Loucy (cell line): ENCODE measurements around the gene CCDC141.

Source experiments
- H2AFZ ChIP-seq: fragments of 200-600 bp; sonication (generic); 2 replicates; pipeline ENCODE4 v1.6.0; 2016; ENCODE audit warnings: antibody characterized with exemption, mild to moderate bottlenecking, low read length, moderate library complexity
- H3F3A ChIP-seq: fragments of 200-600 bp; 2 replicates; pipeline ENCODE4 v1.6.0; 2016; ENCODE audit warnings: antibody characterized with exemption, low read depth, mild to moderate bottlenecking
- H3K27me3 ChIP-seq: fragments of 200-600 bp; sonication (generic); 2 replicates; pipeline ENCODE4 v1.6.1; 2014; ENCODE audit warnings: low read length, mild to moderate bottlenecking; ENCODE audit not compliant: insufficient read depth, poor library complexity, severe bottlenecking
- H3K36me3 ChIP-seq: fragments of 200-600 bp; sonication (generic); 2 replicates; pipeline ENCODE4 v1.6.1; 2016; ENCODE audit warnings: low read length; ENCODE audit not compliant: insufficient read depth
- H3K4me1 ChIP-seq: fragments of 200-600 bp; sonication (generic); 2 replicates; pipeline ENCODE4 v1.5.1; 2014; ENCODE audit warnings: low read length, mild to moderate bottlenecking; ENCODE audit not compliant: insufficient read depth, poor library complexity, severe bottlenecking
- H3K4me2 ChIP-seq: fragments of 200-600 bp; sonication (generic); 2 replicates; pipeline ENCODE4 v1.6.0; 2014; ENCODE audit warnings: antibody characterized with exemption, low read length, low read depth, mild to moderate bottlenecking; ENCODE audit not compliant: poor library complexity, severe bottlenecking
- H3K4me3 ChIP-seq: fragments of 200-600 bp; sonication (generic); 2 replicates; pipeline ENCODE4 v1.5.1; 2014; ENCODE audit warnings: low read length, mild to moderate bottlenecking, mixed read lengths; ENCODE audit not compliant: poor library complexity, severe bottlenecking
- H3K79me2 ChIP-seq: fragments of 200-600 bp; sonication (generic); 2 replicates; pipeline ENCODE4 v1.6.1; 2014; ENCODE audit warnings: low read length; ENCODE audit not compliant: insufficient read depth
- H3K9ac ChIP-seq: fragments of 200-600 bp; sonication (generic); 2 replicates; pipeline ENCODE4 v1.6.0; 2014; ENCODE audit warnings: mild to moderate bottlenecking, low read depth, low read length, moderate library complexity; ENCODE audit not compliant: poor library complexity, severe bottlenecking
- H3K9me2 ChIP-seq: fragments of 200-600 bp; sonication (generic); replicated peaks from 2 replicates; pipeline ENCODE4 v1.6.1; 2016; ENCODE audit warnings: low read depth, low read length, mixed read lengths
- H3K9me3 ChIP-seq: fragments of 200-600 bp; sonication (generic); 2 replicates; pipeline ENCODE4 v1.6.1; 2014; ENCODE audit warnings: mild to moderate bottlenecking, antibody characterized with exemption, low read length, low read depth; ENCODE audit not compliant: insufficient read depth
- H4K20me1 ChIP-seq: fragments of 200-600 bp; sonication (generic); 2 replicates; pipeline ENCODE4 v1.6.0; 2014; ENCODE audit warnings: antibody characterized with exemption, low read length, mild to moderate bottlenecking; ENCODE audit not compliant: insufficient read depth, poor library complexity, severe bottlenecking
- CTCF ChIP-seq: fragments of 200-600 bp; sonication (generic); conservative IDR thresholded peaks from 2 replicates; pipeline ENCODE4 v1.5.1; 2014; ENCODE audit warnings: mild to moderate bottlenecking, antibody characterized with exemption, low read length
- EZH2phosphoT487 ChIP-seq: fragments of 200-600 bp; IDR thresholded peaks from 2 replicates; pipeline ENCODE4 v1.6.1; 2018; ENCODE audit warnings: antibody characterized with exemption, mild to moderate bottlenecking, moderate library complexity, borderline replicate concordance

The CCDC141 gene

GRCh38 chr2:178830451-178830850, 219.5 kb downstream of the CCDC141 start:
- TF ChIP-seq EZH2phosphoT487 (no peak), CTCF (no peak)
- Histone ChIP-seq H4K20me1 (no peaks in the 10 kb centered on the region), H3K27me3 (no peaks in the 10 kb centered on the region), H3K79me2 (no peaks in the 10 kb centered on the region), H3K9me2 (no peaks in the 10 kb centered on the region), H3K4me1 (no peaks in the 10 kb centered on the region), H3K4me3 (no peak overlapping the region), H2AFZ (no peak overlapping the region), H3K4me2 (no peak overlapping the region), H3F3A (no peaks in the 10 kb centered on the region), H3K9ac (no peak overlapping the region), H3K9me3 (peaks cover 9% of the 10 kb centered on the region; the same call in 1 of the 2 replicates), H3K36me3 (no peaks in the 10 kb centered on the region)

- no peak for TF ChIP-seq EZH2phosphoT487
- no peak for TF ChIP-seq CTCF
- no peaks in the 10 kb centered on the region for H3K27me3 ChIP-seq
- no peaks in the 10 kb centered on the region for H3K9me2 ChIP-seq
- H3K9me3 ChIP-seq = peaks cover 10% of the 10 kb centered on the region; the same call in 1 of the 2 replicates
- no peaks in the 10 kb centered on the region for H3K4me1 ChIP-seq
- no peaks in the 10 kb centered on the region for H3K36me3 ChIP-seq
- no peak overlapping the region for H3K4me2 ChIP-seq
- no peaks in the 10 kb centered on the region for H3K79me2 ChIP-seq
- no peaks in the 10 kb centered on the region for H3F3A ChIP-seq
- H4K20me1 ChIP-seq = no peaks in the 10 kb centered on the region
- H2AFZ ChIP-seq = no peak overlapping the region
- no peak overlapping the region for H3K4me3 ChIP-seq
- H3K9ac ChIP-seq = no peak overlapping the region
Measured at GRCh38 chr2:178829981-178830380, 220.0 kb downstream of the CCDC141 start.

- Histone ChIP-seq H4K20me1 (no peaks in the 10 kb centered on the region), H3K4me2 (no peak overlapping the region), H3K9me2 (no peaks in the 10 kb centered on the region), H3K4me3 (no peak overlapping the region), H3K9ac (no peak overlapping the region), H3K79me2 (no peaks in the 10 kb centered on the region), H3K9me3 (peaks cover 10% of the 10 kb centered on the region; the same call in 1 of the 2 replicates), H3K4me1 (no peaks in the 10 kb centered on the region), H3K36me3 (no peaks in the 10 kb centered on the region), H3K27me3 (no peaks in the 10 kb centered on the region), H2AFZ (no peak overlapping the region), H3F3A (no peaks in the 10 kb centered on the region)
- TF ChIP-seq CTCF (no peak), EZH2phosphoT487 (no peak)
Measured at GRCh38 chr2:178829299-178829960, 220.5 kb downstream of the CCDC141 start.
